Measurements from ENCODE around the gene GALNT17.

The GALNT17 gene

GRCh38 chr7:71402684-71403083, 270.7 kb downstream of the GALNT17 start:
- no peak for DNase-seq (ENCODE audit: low read depth)

- no peak for DNase-seq (ENCODE audit: low read depth)
Observed at GRCh38 chr7:71403202-71403946, 271.4 kb downstream of the GALNT17 start.

GRCh38 chr7:71404726-71405345, 272.9 kb downstream of the GALNT17 start:
- DNase-seq (ENCODE audit: low read depth): no peak

DNA sequence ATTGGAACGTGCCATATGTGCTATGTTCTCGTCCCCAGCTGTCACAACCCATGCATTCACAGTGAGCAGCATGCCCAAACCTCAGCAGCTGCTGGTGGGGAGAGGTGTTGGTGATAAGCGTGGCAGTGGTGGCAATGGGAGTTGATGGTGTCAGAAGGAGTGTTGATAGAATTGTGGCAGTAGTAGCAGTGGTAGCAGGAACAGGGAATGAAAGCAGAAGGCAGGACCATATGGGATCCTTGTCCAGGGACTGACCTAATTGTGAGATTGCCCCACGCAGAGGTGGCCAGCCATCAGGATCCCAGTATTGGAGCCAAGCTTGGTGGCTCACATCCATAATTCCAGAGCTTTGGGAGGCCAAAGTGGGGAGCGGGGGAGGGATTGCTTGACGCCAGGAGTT, 276.3 kb downstream of the GALNT17 start:
- no peak for DNase-seq (ENCODE audit: low read depth)

GRCh38 chr7:71409550-71410157, 277.7 kb downstream of the GALNT17 start:
- no peak for DNase-seq (ENCODE audit: low read depth)

- no peak for DNase-seq (ENCODE audit: low read depth)
Observed at GRCh38 chr7:71411475-71411874, 279.5 kb downstream of the GALNT17 start.

DNA sequence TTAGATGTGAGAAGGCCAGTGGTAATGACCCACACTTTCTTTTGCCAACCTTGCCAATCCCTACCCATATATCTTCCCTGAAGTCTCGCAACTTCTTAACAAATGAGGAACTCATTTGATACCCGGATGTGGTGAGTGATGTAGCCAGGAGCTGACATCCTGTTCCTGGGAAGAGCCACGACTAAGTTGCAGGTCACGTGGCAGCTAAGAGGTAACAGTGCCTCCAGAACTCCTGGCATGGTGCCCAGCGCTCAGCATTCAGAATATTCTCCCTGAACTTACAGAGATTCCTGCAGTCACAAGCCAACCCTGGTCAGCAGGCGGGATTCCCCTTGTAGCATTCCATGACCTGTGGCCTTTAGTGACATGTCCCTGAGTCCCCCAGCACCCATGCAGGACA, 282.5 kb downstream of the GALNT17 start:
- no peak for DNase-seq (ENCODE audit: low read depth)

DNA sequence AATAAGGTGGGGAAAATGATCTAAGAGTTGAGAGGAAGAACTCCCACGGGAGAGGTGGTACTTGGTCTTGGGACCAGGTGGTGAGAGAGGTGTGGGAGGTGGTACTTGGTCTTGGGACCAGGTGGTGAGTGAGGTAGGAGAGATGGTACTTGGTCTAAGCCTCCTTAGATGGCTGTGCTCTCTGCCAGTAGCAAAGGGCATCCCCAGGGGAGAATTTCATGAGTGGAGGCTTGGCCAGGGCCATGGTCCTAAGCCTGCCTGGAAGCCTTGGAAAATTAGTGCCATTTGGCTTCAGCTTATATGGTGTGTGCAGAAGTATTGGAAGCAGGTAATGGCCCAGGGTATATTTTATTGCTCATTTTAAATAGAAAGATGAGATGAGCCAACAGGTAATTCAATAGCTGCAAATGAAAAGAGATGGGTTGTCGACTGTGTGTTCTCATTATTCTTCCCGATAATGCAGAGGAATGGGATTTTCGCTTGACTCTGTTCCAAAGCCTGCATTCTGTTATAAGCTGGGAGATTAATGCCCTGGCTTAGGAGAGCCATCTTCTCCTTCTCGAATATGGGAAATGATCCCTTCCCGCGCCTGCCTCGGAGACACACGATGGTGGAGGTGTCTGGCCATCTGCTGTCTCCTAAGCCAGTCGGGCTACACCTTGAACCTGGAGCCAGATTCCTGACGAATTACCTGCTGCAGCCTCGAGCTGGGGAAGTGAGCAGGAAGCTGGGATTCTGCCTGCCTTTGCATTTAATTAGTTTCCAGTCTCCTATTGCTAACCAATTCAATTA, 287.8 kb downstream of the GALNT17 start:
- no peak for DNase-seq (ENCODE audit: low read depth)

DNA sequence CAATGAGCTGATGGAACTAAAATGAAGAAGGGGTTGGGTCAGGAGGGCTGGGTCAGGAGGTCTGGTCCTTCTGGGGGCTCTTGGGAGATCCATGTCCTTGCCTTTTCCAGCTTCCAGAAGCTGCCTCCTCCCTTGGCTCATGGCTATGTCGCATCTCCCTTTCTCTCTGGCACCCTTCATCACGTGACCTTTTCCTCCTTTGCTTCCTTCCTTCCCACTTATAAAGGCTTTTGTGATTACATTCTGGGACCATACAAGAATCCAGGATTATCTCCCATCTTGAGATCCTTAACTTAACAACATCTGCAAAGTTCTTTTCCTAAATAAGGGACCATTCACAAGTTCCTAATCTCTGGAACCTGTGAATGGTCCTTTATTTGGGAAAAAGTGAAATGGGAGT, 290.2 kb downstream of the GALNT17 start:
- no peak for DNase-seq (ENCODE audit: low read depth)

DNA sequence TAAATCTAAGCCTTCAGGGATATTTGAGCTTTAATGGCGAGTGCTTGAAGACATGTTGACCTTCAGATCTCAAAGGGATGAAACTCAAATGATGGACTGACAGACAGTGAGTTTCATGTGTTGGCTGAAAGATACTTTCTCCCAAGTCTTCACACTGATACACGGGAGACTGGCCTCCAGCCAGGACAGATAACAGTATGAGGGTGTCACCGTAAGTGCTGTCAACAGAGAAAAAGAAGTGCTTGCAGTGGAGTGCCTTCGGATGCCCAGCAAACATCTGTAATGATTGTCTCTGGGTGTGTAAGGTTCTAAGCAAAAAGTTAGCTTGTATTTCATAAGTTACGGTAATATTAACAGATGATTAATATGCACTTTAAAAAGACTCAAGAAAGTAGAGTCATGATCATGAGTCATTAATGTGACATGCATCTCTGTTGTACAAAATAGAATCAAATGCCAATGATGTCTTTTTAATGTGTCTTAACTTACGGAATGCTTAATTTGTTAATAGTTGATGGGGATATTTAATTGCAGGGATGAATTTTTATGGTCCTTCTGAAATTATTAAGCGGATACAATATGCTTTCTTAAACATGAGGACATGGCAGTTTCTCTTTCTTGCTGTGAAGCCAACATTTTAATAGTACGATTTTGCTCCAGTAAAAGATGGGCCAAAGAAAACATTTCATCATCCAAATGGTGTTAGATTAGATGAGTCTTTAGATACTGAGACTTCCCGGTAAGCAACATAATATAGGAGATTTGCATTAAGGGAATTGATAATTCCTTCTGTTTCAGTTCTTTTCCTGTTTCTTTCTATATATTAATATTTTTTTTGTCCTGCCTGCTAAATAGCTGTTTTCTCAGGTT, 292.5 kb downstream of the GALNT17 start:
- no peak for DNase-seq (ENCODE audit: low read depth)

DNA sequence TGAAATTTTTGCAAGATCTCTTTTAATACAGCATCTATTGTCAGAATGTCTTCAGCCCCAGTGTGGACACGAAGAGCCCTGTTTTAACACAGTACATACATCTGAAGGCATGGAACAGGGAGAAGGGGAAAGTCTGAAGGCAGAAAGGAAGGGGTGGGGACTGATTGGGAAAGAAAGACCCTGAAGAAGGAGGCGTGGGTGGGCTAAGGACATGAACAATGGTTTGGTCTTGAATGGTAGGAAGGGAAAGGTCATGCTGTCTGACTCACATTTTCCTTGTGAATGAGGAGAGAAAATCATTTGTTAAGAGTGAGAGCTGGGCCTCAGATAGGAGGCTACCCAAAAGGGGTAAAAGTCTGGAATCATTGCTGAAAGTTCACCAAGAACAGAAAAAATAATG, 297.1 kb downstream of the GALNT17 start:
- no peak for DNase-seq (ENCODE audit: low read depth)

DNA sequence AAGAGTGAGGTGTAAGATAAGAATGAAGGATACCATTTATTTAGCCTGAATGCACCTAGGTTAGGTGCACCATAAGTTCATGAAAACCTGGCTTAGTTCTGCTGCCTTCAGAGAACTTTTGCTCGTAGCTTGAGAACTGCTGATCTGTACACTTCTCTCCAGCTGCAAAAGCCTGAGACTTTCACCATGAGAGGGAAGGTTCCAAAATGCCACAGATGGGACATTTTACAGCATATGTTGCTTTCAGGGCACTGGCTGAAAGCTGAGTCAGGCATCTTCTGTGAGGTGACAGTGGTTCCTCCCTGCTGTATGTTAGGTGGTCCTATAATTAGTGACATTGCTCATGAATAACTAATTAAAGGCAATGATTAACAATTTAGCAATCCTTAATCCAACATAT, 298.3 kb downstream of the GALNT17 start:
- DNase-seq (ENCODE audit: low read depth): no peak

DNA sequence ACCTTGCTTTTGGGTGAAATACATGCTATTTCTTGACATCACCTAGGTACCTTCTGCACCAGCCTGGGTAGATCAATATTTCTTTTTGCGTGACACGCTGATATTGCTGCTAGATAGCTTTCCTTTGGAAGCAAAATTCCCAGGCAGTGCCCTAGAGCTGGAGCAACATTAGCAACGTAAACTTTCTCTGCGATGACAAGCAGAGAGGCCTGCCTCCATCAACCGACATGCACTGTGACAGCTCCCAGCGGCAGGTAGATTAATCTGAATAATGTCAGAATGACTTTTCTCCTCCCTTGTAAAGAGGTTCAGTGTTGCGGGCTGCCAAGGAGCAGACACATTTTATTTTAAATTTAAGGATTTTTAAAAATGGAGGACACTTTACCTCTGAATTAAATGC, 307.4 kb downstream of the GALNT17 start:
- DNase-seq (ENCODE audit: low read depth): no peak

DNA sequence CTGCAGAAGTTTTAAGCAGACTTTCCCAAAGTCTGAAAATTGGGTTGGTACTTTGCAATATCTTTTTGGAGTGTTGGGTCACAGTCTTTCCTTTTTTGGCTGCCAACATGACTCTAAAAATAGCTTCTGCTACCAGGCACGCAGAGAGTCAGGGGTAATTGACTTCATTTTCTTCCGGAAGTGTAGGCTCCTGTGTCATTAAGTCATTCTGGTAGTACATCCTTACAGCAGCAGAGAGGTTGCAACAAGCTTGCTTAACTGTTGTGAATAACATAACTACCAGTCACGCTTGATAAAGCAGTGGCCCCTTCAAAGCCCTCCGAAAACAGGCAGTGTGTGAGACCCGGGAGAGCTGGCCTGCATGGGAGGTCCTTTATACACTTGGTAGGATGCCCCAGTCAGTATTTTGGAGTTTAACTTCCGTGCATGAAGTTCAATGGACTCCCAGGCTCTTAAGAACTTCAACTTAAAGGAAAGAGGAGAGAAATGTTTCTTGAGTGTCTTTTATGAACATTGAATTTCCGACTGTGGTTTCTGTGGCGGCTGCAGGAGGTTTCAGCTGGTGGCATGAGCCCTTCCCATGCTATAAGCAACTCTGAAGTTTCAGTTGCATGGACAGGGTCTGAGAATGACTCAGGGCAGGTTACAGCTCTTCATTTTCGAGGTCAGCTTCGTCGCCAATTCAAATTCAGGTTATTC, 310.7 kb downstream of the GALNT17 start:
- no peak for DNase-seq (ENCODE audit: low read depth)

DNA sequence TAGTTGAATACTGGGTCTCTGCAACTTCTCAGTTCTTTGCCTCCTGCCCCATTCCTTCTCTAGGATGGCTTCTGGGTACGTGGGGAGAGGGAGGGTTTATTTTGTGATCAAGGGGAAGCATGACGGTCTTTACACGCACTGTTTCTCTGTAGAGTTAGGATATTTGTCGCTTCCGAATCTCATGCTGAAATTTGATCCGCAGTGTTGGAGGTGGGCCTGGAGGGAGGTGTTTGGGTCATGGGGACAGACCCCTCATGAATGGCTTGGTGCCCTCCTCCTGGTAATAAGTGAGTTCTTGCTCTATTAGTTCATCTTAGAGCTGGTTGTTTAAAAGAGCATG, 311.2 kb downstream of the GALNT17 start:
- no peak for DNase-seq (ENCODE audit: low read depth)

DNA sequence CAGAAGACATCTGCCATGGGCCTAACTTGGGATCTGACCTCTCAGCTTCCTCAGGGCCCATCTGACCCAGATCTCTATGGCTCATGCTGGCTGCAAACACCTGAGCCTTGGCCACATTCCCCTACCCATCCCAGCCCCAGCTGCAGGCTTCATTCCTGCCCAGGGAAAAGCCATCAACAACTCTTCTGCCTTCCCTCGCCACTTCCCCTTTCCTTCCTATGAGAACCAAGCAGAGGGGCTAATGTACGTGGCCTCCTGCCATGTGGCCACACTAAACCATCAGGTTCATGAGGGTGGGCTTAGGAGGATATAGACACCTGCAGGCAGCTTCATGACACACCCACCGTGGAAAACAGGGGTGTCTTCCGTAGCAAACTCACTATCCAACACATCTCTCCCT, 312.2 kb downstream of the GALNT17 start:
- DNase-seq (ENCODE audit: low read depth): no peak

DNA sequence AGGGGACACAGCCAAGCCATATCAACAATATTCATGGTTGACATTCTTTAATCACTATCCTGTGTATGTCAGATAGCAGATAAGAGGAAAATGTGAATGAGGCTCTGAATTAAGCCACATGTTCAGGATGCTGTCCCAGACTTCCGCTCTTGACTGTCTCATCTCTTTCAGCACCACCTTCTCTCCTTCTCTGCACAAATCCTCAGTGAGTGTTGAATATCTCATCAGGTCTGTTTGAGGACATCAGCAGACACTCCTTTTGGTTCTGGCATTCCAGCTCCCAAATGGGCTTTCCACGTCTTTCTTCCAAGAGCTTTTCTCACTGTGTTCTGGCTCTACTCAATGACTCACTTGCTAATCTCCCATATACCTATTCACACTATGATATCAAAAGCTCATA, 321.7 kb downstream of the GALNT17 start:
- DNase-seq (ENCODE audit: low read depth): no peak

DNA sequence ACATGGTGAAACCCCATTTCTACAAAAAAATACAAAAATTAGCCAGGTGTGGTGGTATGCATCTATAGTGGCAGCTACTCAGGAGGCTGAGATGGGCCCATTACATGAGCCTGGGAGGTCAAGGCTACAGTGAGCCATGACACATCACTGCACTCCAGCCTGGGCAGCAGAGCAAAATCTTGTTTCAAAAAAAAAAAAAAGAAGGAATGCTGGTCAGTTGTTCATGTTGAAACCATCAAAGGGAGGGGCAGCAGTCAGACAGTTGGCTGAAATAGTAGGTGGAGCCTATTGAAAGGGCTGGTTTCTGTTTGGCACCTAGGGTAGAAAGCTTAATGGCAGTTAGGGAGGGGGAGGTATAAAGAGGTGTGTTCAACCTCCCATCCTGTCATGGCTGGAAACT, 323.0 kb downstream of the GALNT17 start:
- DNase-seq (ENCODE audit: low read depth): no peak

DNA sequence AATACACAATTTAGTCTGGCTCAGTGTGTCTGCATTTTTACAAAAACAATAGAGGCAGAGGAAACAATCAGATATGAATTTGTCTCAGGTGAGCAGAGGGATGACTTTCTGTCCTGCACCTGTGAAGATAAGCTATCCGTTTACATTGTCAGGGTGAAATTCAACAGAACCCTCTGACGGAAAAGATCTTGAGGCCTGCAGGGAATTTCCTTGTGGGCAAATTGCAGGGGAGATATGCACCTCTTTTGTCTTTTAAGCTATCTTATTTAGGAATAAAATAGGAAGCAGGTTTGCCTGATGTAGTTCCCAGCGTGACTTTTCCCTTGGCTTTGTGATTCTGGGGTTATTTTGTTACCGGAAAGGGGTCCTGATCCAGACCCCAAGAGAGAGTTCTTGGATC, 325.1 kb downstream of the GALNT17 start:
- DNase-seq (ENCODE audit: low read depth): no peak

DNA sequence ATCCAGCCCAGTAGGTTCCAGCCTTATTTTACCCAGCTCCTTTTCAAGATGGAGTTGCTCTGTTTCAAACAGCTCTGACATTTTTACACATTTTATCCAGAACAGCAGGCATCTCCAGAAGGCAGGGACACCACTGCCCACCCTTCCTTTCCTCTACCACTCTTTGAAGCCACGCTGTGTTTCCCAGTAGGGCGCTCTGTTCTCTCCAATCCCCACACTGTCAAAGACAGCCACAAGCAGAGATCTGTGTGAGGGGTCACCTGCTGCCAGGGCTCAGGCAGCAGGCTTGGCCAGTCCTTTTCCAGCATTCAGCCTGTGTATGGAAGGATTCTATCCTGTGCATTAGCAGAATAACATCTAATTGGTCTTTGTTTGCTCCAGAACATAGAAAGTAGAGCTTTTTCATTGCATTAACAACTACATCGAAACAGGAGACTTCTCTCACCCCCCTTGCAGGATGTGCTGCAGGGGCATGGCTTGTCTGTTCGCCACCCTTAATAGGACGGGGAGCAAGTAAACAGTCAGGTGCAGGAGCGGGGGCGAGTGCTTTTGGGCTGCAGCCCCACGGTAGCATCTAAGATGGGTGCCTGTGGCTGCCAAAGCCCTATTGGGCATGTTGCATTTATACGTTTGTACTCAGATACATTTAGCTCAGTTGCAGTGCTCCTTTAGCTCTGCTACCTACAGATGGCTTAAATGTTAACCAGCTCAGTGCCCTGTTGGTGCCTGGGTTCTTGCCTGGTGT, 326.1 kb downstream of the GALNT17 start:
- DNase-seq (ENCODE audit: low read depth): no peak

DNA sequence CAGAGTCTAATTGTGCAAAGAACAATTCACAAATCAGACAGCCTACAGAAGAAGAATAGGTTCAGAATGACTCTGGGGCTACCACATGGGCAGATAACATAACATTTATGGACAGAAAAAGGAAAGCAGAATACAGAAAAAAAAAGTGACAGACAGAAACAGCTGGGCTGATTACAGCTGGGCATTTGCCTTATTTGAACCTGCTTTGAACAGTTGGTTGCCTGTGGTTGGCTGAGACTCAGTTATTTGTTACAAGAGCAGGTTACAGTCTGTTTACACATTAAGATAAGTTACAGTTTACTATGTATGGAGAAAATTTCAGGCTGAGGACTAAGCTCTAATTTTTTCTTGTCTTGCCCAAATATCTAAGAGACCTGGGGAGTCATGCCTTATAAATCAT, 327.2 kb downstream of the GALNT17 start:
- DNase-seq (ENCODE audit: low read depth): no peak

Data from activated T-cell treated with anti-CD3 and anti-CD28 coated beads for 1 hour (primary cell).